HFF-Myc (cell line): ENCODE results near the gene RAG1.

Experiments used
- DNase-seq: peaks from one replicate; pipeline ENCODE4 v3.0.0-alpha.2; 2011; ENCODE audit warnings: low read depth; ENCODE audit errors: extremely low read depth
- H3K4me3 ChIP-seq: replicated peaks from 2 replicates; pipeline ENCODE4 v1.5.1; 2011; ENCODE audit warnings: low read depth, mild to moderate bottlenecking, control low read depth, low read length
- TF ChIP-seq, protein P1 (sequence below): IDR thresholded peaks from 2 replicates; pipeline ENCODE4 v1.5.1; 2012; ENCODE audit warnings: mild to moderate bottlenecking, low read depth, low read length, control low read depth; ENCODE audit errors: missing control alignments

RAG1 gene

DNA sequence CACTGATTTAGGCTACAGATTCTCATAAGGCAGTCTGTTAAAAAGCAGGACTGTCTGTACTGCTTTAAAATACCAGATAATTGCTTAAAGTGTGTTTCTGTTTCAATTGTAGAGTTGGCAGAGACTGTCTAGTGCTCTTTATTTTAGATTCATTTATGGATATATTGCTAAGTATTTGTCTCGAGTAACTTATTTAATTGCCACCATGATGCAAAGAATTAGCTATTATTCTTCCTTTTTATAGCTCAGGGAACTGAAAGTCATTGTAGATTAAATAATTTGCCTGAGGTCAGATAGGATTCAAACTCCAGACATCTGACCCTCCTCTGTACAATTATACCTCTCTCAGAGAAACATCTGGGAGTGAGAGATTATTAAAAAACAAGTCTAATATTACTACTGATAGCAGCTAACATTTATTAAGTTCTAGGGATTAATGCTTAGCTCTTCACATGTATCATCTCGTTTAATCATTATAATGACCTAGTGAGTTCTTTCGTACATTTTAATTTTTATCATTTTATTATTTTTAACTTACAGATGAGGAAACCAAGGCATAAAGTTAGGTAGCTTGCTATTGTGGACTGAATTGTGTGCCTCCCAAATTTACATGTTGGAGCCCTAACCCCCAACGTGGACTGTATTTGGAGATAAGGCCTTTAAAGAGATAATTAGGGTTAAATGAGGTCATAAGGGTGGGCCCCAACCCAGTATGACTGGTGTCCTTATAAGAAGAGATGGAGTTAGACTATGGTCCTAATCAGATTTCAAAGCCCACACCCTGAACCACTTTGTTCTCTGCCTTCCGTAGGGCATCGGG, 49.9 kb downstream of the RAG1 start:
- no peak overlapping the region for H3K4me3 ChIP-seq
- TF ChIP-seq, protein P1, sequence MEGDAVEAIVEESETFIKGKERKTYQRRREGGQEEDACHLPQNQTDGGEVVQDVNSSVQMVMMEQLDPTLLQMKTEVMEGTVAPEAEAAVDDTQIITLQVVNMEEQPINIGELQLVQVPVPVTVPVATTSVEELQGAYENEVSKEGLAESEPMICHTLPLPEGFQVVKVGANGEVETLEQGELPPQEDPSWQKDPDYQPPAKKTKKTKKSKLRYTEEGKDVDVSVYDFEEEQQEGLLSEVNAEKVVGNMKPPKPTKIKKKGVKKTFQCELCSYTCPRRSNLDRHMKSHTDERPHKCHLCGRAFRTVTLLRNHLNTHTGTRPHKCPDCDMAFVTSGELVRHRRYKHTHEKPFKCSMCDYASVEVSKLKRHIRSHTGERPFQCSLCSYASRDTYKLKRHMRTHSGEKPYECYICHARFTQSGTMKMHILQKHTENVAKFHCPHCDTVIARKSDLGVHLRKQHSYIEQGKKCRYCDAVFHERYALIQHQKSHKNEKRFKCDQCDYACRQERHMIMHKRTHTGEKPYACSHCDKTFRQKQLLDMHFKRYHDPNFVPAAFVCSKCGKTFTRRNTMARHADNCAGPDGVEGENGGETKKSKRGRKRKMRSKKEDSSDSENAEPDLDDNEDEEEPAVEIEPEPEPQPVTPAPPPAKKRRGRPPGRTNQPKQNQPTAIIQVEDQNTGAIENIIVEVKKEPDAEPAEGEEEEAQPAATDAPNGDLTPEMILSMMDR, result no peak
- DNase-seq, result no peak

GRCh38 chr11:36618363-36619047, 50.7 kb downstream of the RAG1 start:
- TF ChIP-seq, protein P1, result no peak
- H3K4me3 ChIP-seq, result no peak overlapping the region
- DNase-seq, result no peak

DNA sequence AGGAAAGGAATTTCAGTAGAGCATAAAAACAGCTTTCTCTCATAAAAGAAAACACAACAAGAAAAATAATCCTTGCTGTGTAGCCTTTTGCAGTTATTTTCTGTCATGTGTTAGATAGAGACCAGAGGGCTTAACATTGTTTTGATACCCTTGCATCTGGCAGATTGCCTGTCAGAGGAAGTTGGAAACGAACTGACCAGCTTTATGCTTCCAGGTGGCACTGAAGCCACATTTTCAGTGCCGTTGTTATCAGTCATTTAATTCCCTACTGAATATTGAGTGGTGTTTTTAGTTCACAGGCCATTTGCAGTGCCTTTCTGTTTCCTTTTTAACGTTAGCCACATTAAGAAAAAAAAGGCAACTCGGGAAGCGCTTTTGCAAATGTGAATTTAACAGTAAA, 51.7 kb downstream of the RAG1 start:
- no peak overlapping the region for H3K4me3 ChIP-seq

GRCh38 chr11:36620246-36620645, 52.4 kb downstream of the RAG1 start:
- DNase-seq, result no peak
- TF ChIP-seq, protein P1, result no peak

More for the DNA sequence above, 51.7 kb downstream of the RAG1 start:
- TF ChIP-seq, protein P1, result no peak
- DNase-seq, result no peak

DNA sequence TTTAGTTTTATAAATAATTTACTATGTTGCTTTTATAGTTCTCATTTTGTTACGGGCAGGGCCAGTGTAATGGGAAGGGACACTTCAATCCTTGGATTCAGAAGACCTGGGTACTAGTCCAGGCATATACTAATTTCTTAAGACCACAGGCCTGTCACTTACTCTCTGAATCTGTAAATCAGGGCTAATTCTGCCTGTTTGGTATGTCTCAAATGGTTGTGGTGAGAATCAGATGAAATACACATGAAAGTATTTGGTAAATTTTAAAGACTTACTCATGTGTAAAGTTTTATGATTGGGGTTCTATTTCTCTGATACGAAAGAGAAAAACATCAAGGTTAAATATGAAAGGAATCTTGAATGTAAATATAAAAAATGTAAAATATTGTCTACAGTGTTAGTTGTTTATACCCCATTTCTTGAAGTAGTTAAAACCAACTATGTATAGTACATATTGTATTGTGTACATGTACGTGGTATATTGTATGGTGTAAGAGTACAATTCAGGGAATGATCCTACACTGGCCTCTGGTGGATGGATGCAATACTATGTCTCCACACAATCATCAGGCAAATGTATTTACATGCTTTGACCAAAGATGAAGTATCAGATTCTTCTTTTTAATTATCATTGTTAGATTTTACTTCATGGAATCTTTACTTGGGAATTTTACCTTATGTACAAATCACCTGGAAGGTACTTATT, 54.8 kb downstream of the RAG1 start:
- TF ChIP-seq, protein P1, result peak; percentile 47
- no peak overlapping the region for H3K4me3 ChIP-seq
- DNase-seq, result peak; percentile 11

More at GRCh38 chr11:36620246-36620645, 52.4 kb downstream of the RAG1 start:
- no peak overlapping the region for H3K4me3 ChIP-seq

- DNase-seq, result no peak
- TF ChIP-seq, protein P1, result no peak
- no peak overlapping the region for H3K4me3 ChIP-seq
Observed at GRCh38 chr11:36623494-36623893, 55.7 kb downstream of the RAG1 start.
